BJ (cell line): ENCODE measurements around the gene PRMT1. TPM values are rescaled to one million over a fixed set of nuclear protein-coding genes. Genes with fewer than 3 reads are reported as not detected.
A peak's percentile ranks its signal among the peaks of the same experiment; 100 is the strongest.

ENCODE experiments used
- CTCF ChIA-PET: fragments of 350-600 bp; formaldehyde crosslinking; extraction: SDS; loops from one replicate; lab custom pipeline; 2021; ENCODE audit warnings: antibody characterized with exemption, inconsistent platforms; lab: Yijun Ruan, JAX
- POLR2A ChIA-PET: fragments of 300-600 bp; sonication (Branson Sonifier 250); formaldehyde crosslinking; extraction: SDS; loops from one replicate; lab custom pipeline; 2021; ENCODE audit warnings: antibody characterized with exemption; lab: Charles Lee
- DNase-seq: peaks from one replicate; pipeline ENCODE4 v3.0.0-alpha.2; 2011; ENCODE audit warnings: low read depth
- H3K27me3 ChIP-seq: 2 replicates; pipeline ENCODE4 v1.6.0; 2011; ENCODE audit warnings: low read length; ENCODE audit not compliant: control insufficient read depth, insufficient read depth
- H3K36me3 ChIP-seq: 2 replicates; pipeline ENCODE4 v1.5.1; 2011; ENCODE audit warnings: low read length; ENCODE audit not compliant: control insufficient read depth, insufficient read depth
- H3K4me3 ChIP-seq: 2 replicates; pipeline ENCODE4 v1.5.1; 2011; ENCODE audit warnings: low read depth, mild to moderate bottlenecking, control low read depth, low read length
- CTCF ChIP-seq: IDR thresholded peaks from 2 replicates; pipeline ENCODE4 v1.5.1; 2011; ENCODE audit warnings: low read depth, mild to moderate bottlenecking, control low read depth, inconsistent platforms, low read length, moderate library complexity; ENCODE audit not compliant: insufficient read depth
- polyA plus RNA-seq: library from polyadenylated mRNA; depleted of rRNA; stranded (reverse); fragments of >200 nt; gene quantifications from 2 replicates; pipeline ENCODE4 v1.2.3, GENCODE V29; 2011

Gene PRMT1
- polyA plus RNA-seq, 1 experiment: 372 TPM

- no peak for DNase-seq
- TF ChIP-seq CTCF: no peak
- POLR2A ChIA-PET: interaction anchor here (0.6 kb wide), 1 partner anchor 21 kb away, joined by 3 read pairs; the partner anchor contains the start of gene SCAF1
Measured at GRCh38 chr19:49663224-49663623, 13.8 kb upstream of the PRMT1 start.

GRCh38 chr19:49664171-49665035 lies 12.7 kb upstream of the PRMT1 start:
- peak; percentile 30; the same call in 1 of the 2 replicates for TF ChIP-seq CTCF
- no peaks in the 10 kb centered on the region for H3K27me3 ChIP-seq
- ChIA-PET POLR2A (interaction anchor here (0.6 to 0.7 kb wide), 2 partner anchors 22 to 137 kb away, joined by 4 to 5 read pairs; partner anchors contain the start of genes RCN3 and SCAF1), CTCF (interaction anchor here (0.6 to 3.0 kb wide), 6 partner anchors 9 to 118 kb away, joined by 3 to 22 read pairs (median 5); partner anchors contain the start of gene PRMT1)
- peaks cover 12% of the 10 kb centered on the region for H3K36me3 ChIP-seq
- peak overlapping the region; percentile 76 for H3K4me3 ChIP-seq
- DNase-seq: no peak

More at GRCh38 chr19:49663224-49663623, 13.8 kb upstream of the PRMT1 start:
- peaks cover 22% of the 10 kb centered on the region for H3K36me3 ChIP-seq
- CTCF ChIA-PET: interaction anchor here (0.7 to 3.0 kb wide), 4 partner anchors 13 to 116 kb away, joined by 3 to 22 read pairs (median 5); partner anchors contain the start of gene PRMT1
- H3K4me3 ChIP-seq: no peak overlapping the region
- H3K27me3 ChIP-seq: no peaks in the 10 kb centered on the region

- Histone ChIP-seq H3K27me3 (no peaks in the 10 kb centered on the region), H3K36me3 (peaks cover 12% of the 10 kb centered on the region), H3K4me3 (peak overlapping the region; percentile 76)
- ChIA-PET POLR2A (no interaction called here), CTCF (interaction anchor here (1.6 to 3.0 kb wide), 3 partner anchors 8 to 18 kb away, joined by 5 to 22 read pairs (median 7); partner anchors contain the start of gene PRMT1)
- DNase-seq: no peak
- no peak for TF ChIP-seq CTCF
Measured at GRCh38 chr19:49665036-49665350, 12.1 kb upstream of the PRMT1 start.

- H3K27me3 ChIP-seq: no peaks in the 10 kb centered on the region
- H3K4me3 ChIP-seq: peak within 1 kb of the TSS; percentile 76
- ChIA-PET POLR2A (no interaction called here), CTCF (interaction anchor here (1.6 to 3.0 kb wide), 2 partner anchors 7 to 11 kb away, joined by 7 to 22 read pairs; partner anchors contain the start of gene PRMT1)
- H3K36me3 ChIP-seq: peaks cover 10% of the 10 kb centered on the region
- peak; percentile 79 for DNase-seq
- TF ChIP-seq CTCF: no peak
Measured at GRCh38 chr19:49665351-49666119, 11.5 kb upstream of the PRMT1 start, which contains the start of the genes BCL2L12 and IRF3. Gene BCL2L12, plus strand, starts transcription at chr19:49665933. Its CDS starts 760 bp downstream, at chr19:49666693. Gene IRF3, minus strand, starts transcription at chr19:49665857. Its CDS starts 1,019 bp downstream, at chr19:49664838.
